D721Med (cell line): ENCODE results near the gene PABPN1.
A peak's percentile ranks its signal among the peaks of the same experiment; 100 is the strongest.

ENCODE experiments used
- DNase-seq: peaks from one replicate; pipeline ENCODE4 v3.0.0; 2011; ENCODE audit warnings: low spot score; ENCODE audit not compliant: insufficient read length
- FAIRE-seq: peaks from 2 replicates; lab custom pipeline; 2011; peaks lifted over from hg19 to GRCh38; lab: Jason Lieb, UNC
- TF ChIP-seq, protein P1 (sequence below): IDR thresholded peaks from 2 replicates; pipeline ENCODE4 v1.5.1; 2012; ENCODE audit warnings: mild to moderate bottlenecking, control low read depth; ENCODE audit not compliant: insufficient read depth; ENCODE audit errors: missing control alignments

PABPN1 gene

GRCh38 chr14:23299211-23299957 lies 21.9 kb upstream of the PABPN1 start:
- DNase-seq, result no peak

DNA sequence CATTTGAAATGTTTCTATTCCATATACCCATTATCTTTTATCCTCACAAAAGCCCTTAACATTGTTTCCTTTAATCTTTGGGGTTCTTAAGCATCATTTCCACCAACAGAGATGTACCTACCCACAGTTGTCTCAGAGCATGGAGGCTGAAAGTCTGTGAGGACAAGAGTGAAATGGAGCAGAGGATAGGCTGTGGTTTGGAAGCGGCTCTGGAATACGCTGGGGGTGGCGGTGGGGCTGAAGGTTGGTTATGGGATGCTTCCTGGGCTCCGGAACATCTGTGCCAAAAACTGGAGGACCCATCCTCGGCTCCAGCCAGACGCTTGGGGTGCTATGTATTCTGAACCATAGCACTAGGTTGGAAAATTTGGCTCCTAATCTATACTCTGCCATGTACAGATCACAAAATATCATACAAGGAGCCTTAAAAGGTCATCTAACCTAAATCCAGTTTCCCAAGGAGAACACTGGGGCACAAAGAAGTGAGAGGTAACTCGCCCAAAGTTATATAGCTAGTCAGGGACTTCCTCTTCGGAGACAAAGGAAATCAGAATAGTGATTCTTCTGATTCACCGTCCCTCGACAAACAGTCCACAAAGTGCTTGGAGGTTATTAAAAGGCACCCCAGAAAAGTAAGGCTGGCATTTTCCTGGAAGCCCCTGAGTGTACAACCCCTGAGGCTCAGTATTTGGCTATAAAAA lies 21.1 kb upstream of the PABPN1 start:
- TF ChIP-seq, protein P1, sequence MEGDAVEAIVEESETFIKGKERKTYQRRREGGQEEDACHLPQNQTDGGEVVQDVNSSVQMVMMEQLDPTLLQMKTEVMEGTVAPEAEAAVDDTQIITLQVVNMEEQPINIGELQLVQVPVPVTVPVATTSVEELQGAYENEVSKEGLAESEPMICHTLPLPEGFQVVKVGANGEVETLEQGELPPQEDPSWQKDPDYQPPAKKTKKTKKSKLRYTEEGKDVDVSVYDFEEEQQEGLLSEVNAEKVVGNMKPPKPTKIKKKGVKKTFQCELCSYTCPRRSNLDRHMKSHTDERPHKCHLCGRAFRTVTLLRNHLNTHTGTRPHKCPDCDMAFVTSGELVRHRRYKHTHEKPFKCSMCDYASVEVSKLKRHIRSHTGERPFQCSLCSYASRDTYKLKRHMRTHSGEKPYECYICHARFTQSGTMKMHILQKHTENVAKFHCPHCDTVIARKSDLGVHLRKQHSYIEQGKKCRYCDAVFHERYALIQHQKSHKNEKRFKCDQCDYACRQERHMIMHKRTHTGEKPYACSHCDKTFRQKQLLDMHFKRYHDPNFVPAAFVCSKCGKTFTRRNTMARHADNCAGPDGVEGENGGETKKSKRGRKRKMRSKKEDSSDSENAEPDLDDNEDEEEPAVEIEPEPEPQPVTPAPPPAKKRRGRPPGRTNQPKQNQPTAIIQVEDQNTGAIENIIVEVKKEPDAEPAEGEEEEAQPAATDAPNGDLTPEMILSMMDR, result no peak
- DNase-seq, result no peak
- no peak for FAIRE-seq

More at GRCh38 chr14:23299211-23299957, 21.9 kb upstream of the PABPN1 start:
- TF ChIP-seq, protein P1, result peak; percentile 39
- no peak for FAIRE-seq

DNA sequence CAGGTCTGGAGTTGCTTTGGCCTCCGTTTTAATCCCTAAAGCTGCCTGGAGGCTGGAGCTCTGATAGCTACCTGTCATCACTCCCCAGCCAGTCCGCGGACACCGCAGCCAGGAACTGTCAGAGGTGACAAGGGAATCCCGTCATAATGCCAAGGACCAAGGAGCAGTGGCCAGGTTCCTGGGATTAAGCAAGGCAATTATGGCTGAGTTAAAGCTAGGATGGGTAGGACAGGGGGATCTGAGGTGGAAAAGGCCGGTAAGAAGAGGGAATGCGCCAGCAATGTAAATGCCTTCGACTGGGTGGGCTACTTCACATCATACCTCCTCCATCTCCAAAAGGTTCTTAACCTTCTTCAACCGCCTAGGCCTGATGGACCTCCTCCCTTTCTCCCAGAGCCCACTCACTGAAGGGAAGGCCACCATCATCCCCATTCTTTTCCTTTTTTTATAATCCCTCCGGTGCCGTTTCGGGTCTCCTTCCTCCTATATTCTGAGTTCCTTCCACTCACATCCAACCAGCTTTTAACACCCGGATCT lies 20.5 kb upstream of the PABPN1 start:
- TF ChIP-seq, protein P1, result no peak
- DNase-seq, result no peak
- FAIRE-seq, result no peak

GRCh38 chr14:23301288-23301968 lies 19.8 kb upstream of the PABPN1 start:
- peak; percentile 89 for DNase-seq
- FAIRE-seq, result no peak
- TF ChIP-seq, protein P1, result peak; percentile 63

- TF ChIP-seq, protein P1, result no peak
- DNase-seq (no peak), FAIRE-seq (no peak)
Observed at GRCh38 chr14:23301969-23302289, 19.3 kb upstream of the PABPN1 start.

GRCh38 chr14:23302290-23303225 lies 18.7 kb upstream of the PABPN1 start, which contains the start of gene PPP1R3E:
PPP1R3E (minus strand) TSS chr14:23302859; CDS start chr14:23302576, 283 bp downstream.
- FAIRE-seq (no peak), DNase-seq (no peak)
- TF ChIP-seq, protein P1, result no peak
